A549 (cell line): ENCODE data around the gene LRRC8C.

Experiments used
- BHLHE40 ChIP-seq: IDR thresholded peaks from 2 replicates; pipeline ENCODE4 v1.6.1; 2012; ENCODE audit warnings: low read depth, low read length, inconsistent platforms
- CEBPB ChIP-seq, 2 experiments: fragments of >200 bp in 1 of 2; sonication (Bioruptor Twin) in 1 of 2; formaldehyde crosslinking in 1 of 2; IDR thresholded peaks; 2 replicates each; pipeline ENCODE4 v1.6.1; 2012 to 2016
- POLR2A ChIP-seq: IDR thresholded peaks from 2 replicates; pipeline ENCODE4 v1.6.1; 2012; ENCODE audit warnings: mild to moderate bottlenecking, low read length
- RNF2 ChIP-seq: fragments of 200-600 bp; sonication (generic); IDR thresholded peaks from 2 replicates; pipeline ENCODE4 v1.6.1; 2016; ENCODE audit warnings: low read depth, mild to moderate bottlenecking, antibody characterized with exemption, moderate library complexity, borderline replicate concordance
- ZC3H11A ChIP-seq: fragments of 450-650 bp; IDR thresholded peaks from 2 replicates; pipeline ENCODE4 v1.6.1; 2014; ENCODE audit warnings: antibody characterized with exemption, mild to moderate bottlenecking
- ZSCAN20 ChIP-seq: fragments of 250-450 bp; sonication (Bioruptor Pico); IDR thresholded peaks from 2 replicates; pipeline ENCODE4 v1.8.0; 2022; ENCODE audit warnings: mild to moderate bottlenecking, moderate library complexity
- TF ChIP-seq, protein P1 (sequence below): fragments of >200 bp; sonication (Bioruptor Twin); formaldehyde crosslinking; IDR thresholded peaks from 3 replicates; pipeline ENCODE4 v1.5.1; 2016
- TF ChIP-seq, protein P2 (sequence below): IDR thresholded peaks from 2 replicates; pipeline ENCODE4 v1.6.1; 2012

DNA sequence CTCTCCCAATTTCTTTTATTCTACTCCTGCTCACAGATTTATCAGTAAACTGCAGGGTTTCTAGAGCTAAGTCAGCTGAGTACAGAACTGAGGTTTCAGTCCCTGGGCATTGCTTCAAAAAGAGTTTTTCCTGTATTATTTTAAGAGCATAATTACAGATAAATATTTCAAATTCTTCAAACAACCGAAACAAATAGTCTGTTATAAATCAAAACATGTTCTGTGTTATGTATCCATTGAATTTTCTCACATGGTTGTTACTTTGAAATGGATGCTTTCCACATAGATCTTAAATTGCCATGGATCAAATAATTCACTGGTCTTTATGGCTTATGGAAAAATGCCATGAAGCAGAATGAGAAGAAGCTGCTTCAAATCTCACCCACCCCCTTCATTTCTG is 64.5 kb downstream of the LRRC8C start:
- TF ChIP-seq CEBPB (IDR thresholded peaks at IDR 0.05) = no peak
- TF ChIP-seq POLR2A = no peak
- TF ChIP-seq, protein P1, sequence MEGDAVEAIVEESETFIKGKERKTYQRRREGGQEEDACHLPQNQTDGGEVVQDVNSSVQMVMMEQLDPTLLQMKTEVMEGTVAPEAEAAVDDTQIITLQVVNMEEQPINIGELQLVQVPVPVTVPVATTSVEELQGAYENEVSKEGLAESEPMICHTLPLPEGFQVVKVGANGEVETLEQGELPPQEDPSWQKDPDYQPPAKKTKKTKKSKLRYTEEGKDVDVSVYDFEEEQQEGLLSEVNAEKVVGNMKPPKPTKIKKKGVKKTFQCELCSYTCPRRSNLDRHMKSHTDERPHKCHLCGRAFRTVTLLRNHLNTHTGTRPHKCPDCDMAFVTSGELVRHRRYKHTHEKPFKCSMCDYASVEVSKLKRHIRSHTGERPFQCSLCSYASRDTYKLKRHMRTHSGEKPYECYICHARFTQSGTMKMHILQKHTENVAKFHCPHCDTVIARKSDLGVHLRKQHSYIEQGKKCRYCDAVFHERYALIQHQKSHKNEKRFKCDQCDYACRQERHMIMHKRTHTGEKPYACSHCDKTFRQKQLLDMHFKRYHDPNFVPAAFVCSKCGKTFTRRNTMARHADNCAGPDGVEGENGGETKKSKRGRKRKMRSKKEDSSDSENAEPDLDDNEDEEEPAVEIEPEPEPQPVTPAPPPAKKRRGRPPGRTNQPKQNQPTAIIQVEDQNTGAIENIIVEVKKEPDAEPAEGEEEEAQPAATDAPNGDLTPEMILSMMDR = no peak
- TF ChIP-seq RNF2 = no peak
- TF ChIP-seq BHLHE40 = no peak
- TF ChIP-seq, protein P2, sequence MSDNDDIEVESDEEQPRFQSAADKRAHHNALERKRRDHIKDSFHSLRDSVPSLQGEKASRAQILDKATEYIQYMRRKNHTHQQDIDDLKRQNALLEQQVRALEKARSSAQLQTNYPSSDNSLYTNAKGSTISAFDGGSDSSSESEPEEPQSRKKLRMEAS = no peak
- TF ChIP-seq ZSCAN20 (CRISPR knock-in tag) = no peak
- TF ChIP-seq ZC3H11A = no peak
